ENCODE data around the gene CCDC69.
"Not testable (repeated sequence)": the region's sequence is repeated elsewhere in the genome, so short reads cannot be mapped to it uniquely, and the experiment has no call there.

CCDC69 gene

DNA sequence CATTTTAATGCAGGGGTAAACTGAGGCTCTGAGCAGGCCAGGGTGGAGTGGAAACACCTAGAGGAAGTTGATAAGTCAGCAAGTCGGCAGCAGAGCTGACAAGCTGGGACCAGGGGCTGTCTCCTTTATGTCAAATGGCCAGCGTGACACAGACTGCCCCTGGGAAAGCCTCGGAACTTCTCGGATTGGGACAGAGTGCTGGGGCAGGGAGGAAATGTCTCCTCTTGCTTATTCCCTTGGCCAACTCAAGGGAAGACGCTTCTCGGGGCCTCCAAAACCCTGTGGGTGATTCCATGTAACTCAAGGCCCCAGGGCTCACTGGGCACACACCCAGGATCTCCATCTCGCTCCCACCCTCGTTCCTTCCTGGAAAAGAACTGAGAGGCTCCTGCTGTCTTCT lies 40.9 kb downstream of the CCDC69 start:
- no peak overlapping the region for H3K4me3 ChIP-seq (ENCODE audit: low read depth, low read length)
- no peak for TF ChIP-seq CTCF (IDR thresholded peaks at IDR 0.05; ENCODE audit: low read depth, low read length)

DNA sequence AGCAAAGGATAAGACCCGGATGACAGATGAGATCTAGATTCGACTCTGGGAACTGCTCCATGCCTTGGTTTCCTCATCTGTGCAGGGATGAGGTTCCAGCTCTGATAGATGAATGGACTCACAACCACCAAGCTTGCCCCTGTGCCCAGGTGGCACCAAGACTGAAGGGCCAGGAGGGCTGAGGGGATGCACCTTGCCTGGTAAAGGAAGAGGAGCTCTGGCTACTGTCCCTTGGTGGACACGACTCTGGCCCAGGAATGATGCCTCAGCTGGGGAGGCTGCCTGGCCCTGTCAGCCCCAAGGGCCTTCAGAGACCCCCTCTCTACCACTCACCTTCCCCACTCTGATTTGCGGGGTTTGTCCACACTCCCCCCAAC lies 41.4 kb downstream of the CCDC69 start:
- no peak for TF ChIP-seq CTCF (IDR thresholded peaks at IDR 0.05; ENCODE audit: low read depth, low read length)
- H3K4me3 ChIP-seq (ENCODE audit: low read depth, low read length): no peak overlapping the region

- no peak overlapping the region for H3K4me3 ChIP-seq (ENCODE audit: low read depth, low read length)
- no peak for TF ChIP-seq CTCF (IDR thresholded peaks at IDR 0.05; ENCODE audit: low read depth, low read length)
Measured at GRCh38 chr5:151181818-151182523, 41.9 kb downstream of the CCDC69 start.

DNA sequence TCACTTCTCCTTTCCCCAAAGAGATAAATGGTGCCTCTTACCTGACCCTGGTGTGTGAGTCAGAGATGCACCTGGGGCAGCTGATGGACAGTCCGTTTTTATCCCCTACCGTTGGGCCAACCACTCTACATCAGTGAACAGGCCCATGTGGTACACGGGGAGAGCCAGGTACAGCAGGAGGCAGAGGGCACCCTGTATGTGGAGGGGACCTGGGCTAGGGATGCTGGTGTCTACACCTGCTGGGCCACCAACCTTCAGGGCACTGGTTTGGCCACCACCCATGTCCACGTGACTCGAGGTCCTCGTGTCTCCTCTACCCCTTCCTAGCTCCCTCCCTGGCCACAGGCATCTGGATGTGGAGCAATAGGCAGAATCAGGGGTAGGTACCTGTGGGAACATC lies 43.6 kb downstream of the CCDC69 start:
- no peak overlapping the region for H3K4me3 ChIP-seq (ENCODE audit: low read depth, low read length)
- TF ChIP-seq CTCF (IDR thresholded peaks at IDR 0.05; ENCODE audit: low read depth, low read length): no peak

DNA sequence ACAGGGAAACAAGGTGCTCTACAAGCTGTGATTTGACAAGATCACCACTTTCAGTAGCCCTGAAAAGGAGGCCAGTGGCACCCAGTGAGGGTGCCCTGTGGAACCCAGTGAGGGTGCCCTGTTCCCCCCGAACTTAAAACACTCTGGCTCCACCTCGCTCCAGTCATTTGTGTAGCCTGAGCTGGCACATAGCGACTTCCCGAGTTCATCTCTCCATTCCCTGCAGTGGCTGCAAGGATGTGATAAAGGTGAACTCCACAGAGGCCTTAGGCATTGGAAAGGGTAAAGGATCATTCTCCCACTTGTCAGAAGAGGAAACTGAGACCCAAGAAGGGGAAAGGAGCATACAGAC lies 44.4 kb downstream of the CCDC69 start:
- no peak overlapping the region for H3K4me3 ChIP-seq (ENCODE audit: low read depth, low read length)
- TF ChIP-seq CTCF (IDR thresholded peaks at IDR 0.05; ENCODE audit: low read depth, low read length): no peak

GRCh38 chr5:151178777-151179488 lies 45.0 kb downstream of the CCDC69 start:
- TF ChIP-seq CTCF (IDR thresholded peaks at IDR 0.05; ENCODE audit: low read depth, low read length): no peak
- H3K4me3 ChIP-seq (ENCODE audit: low read depth, low read length): no peak overlapping the region

- no peak for TF ChIP-seq CTCF (IDR thresholded peaks at IDR 0.05; ENCODE audit: low read depth, low read length)
Measured at GRCh38 chr5:151178372-151178771, 45.5 kb downstream of the CCDC69 start.

DNA sequence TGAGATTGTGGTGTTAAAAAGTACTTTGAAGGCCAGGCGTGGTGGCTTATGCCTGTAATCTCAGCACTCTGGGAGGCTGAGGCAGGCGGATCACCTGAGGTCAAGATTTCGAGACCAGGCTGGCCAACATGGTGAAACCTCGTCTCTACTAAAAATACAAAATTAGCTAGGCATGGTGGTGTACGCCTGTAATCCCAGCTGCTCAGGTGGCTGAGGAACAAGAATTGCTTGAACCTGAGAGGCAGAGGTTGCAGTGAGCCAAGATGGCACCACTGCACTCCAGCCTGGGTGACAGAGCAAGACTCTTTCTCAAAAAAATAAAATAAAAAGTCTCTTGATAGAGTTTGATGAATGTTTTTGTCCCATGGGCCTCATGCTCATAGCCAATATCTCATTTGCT lies 47.6 kb downstream of the CCDC69 start:
- not testable (repeated sequence) for H3K4me3 ChIP-seq (ENCODE audit: low read depth, low read length)

More at GRCh38 chr5:151178372-151178771, 45.5 kb downstream of the CCDC69 start:
- no peak overlapping the region for H3K4me3 ChIP-seq (ENCODE audit: low read depth, low read length)

Measured in WI38 (cell line).